ENCODE results near the gene RFC5. TPM values are rescaled to one million over a fixed set of nuclear protein-coding genes. Genes with fewer than 3 reads are reported as not detected.

RFC5 gene
- polyA plus RNA-seq, 3 donors = 6.6 to 8.0 (median 7.5) TPM

GRCh38 chr12:118068445-118068844 lies 51.9 kb downstream of the RFC5 start:
- H3K4me1 ChIP-seq (ENCODE audit: control insufficient read depth in 1 of 2, insufficient read depth in 2 of 2, low read length in 2 of 2) = peaks cover 24 to 28% of the 10 kb centered on the region in 2 donors
- intact Hi-C loops (cut with micrococcal nuclease) = loop anchor here in 1 of 2 donors (10.0 kb wide), 1 partner anchor 306 kb away; the partner anchor contains the start of genes SUDS3 and TAOK3
- H3K27ac ChIP-seq (ENCODE audit: low read depth in 1 of 2, low read length in 2 of 2) = no peak overlapping the region
- peaks cover 1 to 2% (median 2%) of the 10 kb centered on the region in 3 donors for H3K27me3 Mint-ChIP-seq (ENCODE audit: low read depth in 3 of 3)
- no peaks in the 10 kb centered on the region for H3K79me2 ChIP-seq (ENCODE audit: insufficient read depth, low read length)
- no peak for TF ChIP-seq CTCF (IDR thresholded peaks at IDR 0.05)
- H2AFZ ChIP-seq (ENCODE audit: insufficient read depth, low read depth, low read length, poor library complexity, severe bottlenecking) = no peak overlapping the region
- H3K36me3 Mint-ChIP-seq = peaks cover 8% of the 10 kb centered on the region in 2 donors
- peaks cover 28% of the 10 kb centered on the region for H3K4me1 Mint-ChIP-seq
- no peak overlapping the region for H3K27ac Mint-ChIP-seq
- no peak overlapping the region for H3K4me3 ChIP-seq (replicated peaks in 1 of 3; ENCODE audit: low read depth in 2 of 3, low read length in 3 of 3)
- no peaks in the 10 kb centered on the region for H4K20me1 ChIP-seq (ENCODE audit: insufficient read depth, low read length)
- DNase-seq = no peak
- H3K36me3 ChIP-seq (replicated peaks in 1 of 2; ENCODE audit: control insufficient read depth in 1 of 2, insufficient read depth in 2 of 2, low read length in 2 of 2) = no peaks in the 10 kb centered on the region
- no peaks in the 10 kb centered on the region for H3K27me3 ChIP-seq (ENCODE audit: control insufficient read depth in 2 of 2, insufficient read depth in 2 of 2, low read length in 2 of 2)
- H3K4me2 ChIP-seq (replicated peaks; ENCODE audit: extremely low read depth, low read length, poor library complexity, severe bottlenecking) = no peak overlapping the region
- peaks cover 0 to 2% (median 0%) of the 10 kb centered on the region in 7 donors for H3K9me3 Mint-ChIP-seq
- no peaks in the 10 kb centered on the region for H3K9me3 ChIP-seq (replicated peaks in 1 of 2; ENCODE audit: control insufficient read depth in 1 of 2, insufficient read depth in 1 of 2, low read length in 2 of 2)
- H3K4me3 Mint-ChIP-seq = no peak overlapping the region
- WGBS (ENCODE audit: insufficient coverage) = 78% methylated on average over 1 of the region's 2 CpGs
- H3K9ac ChIP-seq (ENCODE audit: insufficient read depth, low read length, poor library complexity, severe bottlenecking) = no peak overlapping the region

GRCh38 chr12:118070650-118071049 lies 54.1 kb downstream of the RFC5 start:
- Histone ChIP-seq H3K4me1 (ENCODE audit: control insufficient read depth in 1 of 2, insufficient read depth in 2 of 2, low read length in 2 of 2) (peaks cover 2 to 6% of the 10 kb centered on the region in 2 donors), H3K27me3 (ENCODE audit: control insufficient read depth in 2 of 2, insufficient read depth in 2 of 2, low read length in 2 of 2) (no peaks in the 10 kb centered on the region), H2AFZ (ENCODE audit: insufficient read depth, low read depth, low read length, poor library complexity, severe bottlenecking) (no peak overlapping the region), H3K4me2 (replicated peaks; ENCODE audit: extremely low read depth, low read length, poor library complexity, severe bottlenecking) (no peak overlapping the region), H3K9ac (ENCODE audit: insufficient read depth, low read length, poor library complexity, severe bottlenecking) (no peak overlapping the region), H3K9me3 (replicated peaks in 1 of 2; ENCODE audit: control insufficient read depth in 1 of 2, insufficient read depth in 1 of 2, low read length in 2 of 2) (no peaks in the 10 kb centered on the region), H4K20me1 (ENCODE audit: insufficient read depth, low read length) (no peaks in the 10 kb centered on the region), H3K79me2 (ENCODE audit: insufficient read depth, low read length) (no peaks in the 10 kb centered on the region), H3K36me3 (replicated peaks in 1 of 2; ENCODE audit: control insufficient read depth in 1 of 2, insufficient read depth in 2 of 2, low read length in 2 of 2) (no peaks in the 10 kb centered on the region), H3K4me3 (replicated peaks in 1 of 3; ENCODE audit: low read depth in 2 of 3, low read length in 3 of 3) (no peak overlapping the region), H3K27ac (ENCODE audit: low read depth in 1 of 2, low read length in 2 of 2) (no peak overlapping the region)
- Mint-ChIP-seq H3K4me1 (peaks cover 6% of the 10 kb centered on the region), H3K36me3 (peaks cover 8 to 13% of the 10 kb centered on the region in 2 donors), H3K9me3 (peaks cover 0 to 2% (median 0%) of the 10 kb centered on the region in 7 donors), H3K27me3 (ENCODE audit: low read depth in 3 of 3) (peaks cover 1 to 2% (median 2%) of the 10 kb centered on the region in 3 donors), H3K27ac (peak overlapping the region in 1 of 7 donors; percentile 4), H3K4me3 (no peak overlapping the region)
- WGBS (ENCODE audit: insufficient coverage) = 100% methylated on average over 2 of the region's 3 CpGs
- no peak for DNase-seq
- intact Hi-C loops (cut with micrococcal nuclease) = no loop called here
- no peak for TF ChIP-seq CTCF (IDR thresholded peaks at IDR 0.05)

Data from CD14-positive monocyte (primary cell).